ENCODE results near the gene MAPK1IP1L. TPM values are rescaled to one million over a fixed set of nuclear protein-coding genes. Genes with fewer than 3 reads are reported as not detected.

Gene MAPK1IP1L
- 29.0 and 56.2 TPM in 2 replicates for total RNA-seq

GRCh38 chr14:55051423-55052268 lies at the start of gene MAPK1IP1L:
Gene MAPK1IP1L, plus strand, starts transcription at chr14:55051647. Its CDS starts 10,037 bp downstream, at chr14:55061684.

GRCh38 chr14:55026793-55027561 lies 24.5 kb upstream of the MAPK1IP1L start, which contains the start of the genes SOCS4 and WDHD1:
Gene SOCS4, plus strand, starts transcription at chr14:55027236. Its CDS starts 15,806 bp downstream, at chr14:55043042.
Gene WDHD1, minus strand, starts transcription at chr14:55027099. Its CDS starts 312 bp downstream, at chr14:55026787.

Other genes starting within 250 kb of the MAPK1IP1L start
- gene GCH1, start 148.8 kb upstream of the MAPK1IP1L start, total RNA-seq = 0.64 and 2.9 TPM in 2 replicates
- gene WDHD1, start 24.5 kb upstream of the MAPK1IP1L start, total RNA-seq = 2.6 and 3.9 TPM in 2 replicates
- 7.6 and 8.1 TPM in 2 replicates for gene SOCS4, start 24.4 kb upstream of the MAPK1IP1L start, total RNA-seq
- 713 and 932 TPM in 2 replicates for gene LGALS3, start 77.6 kb downstream of the MAPK1IP1L start, total RNA-seq
- gene DLGAP5, start 139.9 kb downstream of the MAPK1IP1L start, total RNA-seq = 1.6 and 2.6 TPM in 2 replicates
- gene FBXO34, start 219.8 kb downstream of the MAPK1IP1L start, total RNA-seq = 8.1 and 8.4 TPM in 2 replicates

Data from cardiac ventricle fibroblast (primary cell).